ENCODE data around the gene GMPS. TPM values are rescaled to one million over a fixed set of nuclear protein-coding genes. Genes with fewer than 3 reads are reported as not detected.

Gene GMPS
- total RNA-seq, 1 experiment from 2014 or later = 119 TPM

DNA sequence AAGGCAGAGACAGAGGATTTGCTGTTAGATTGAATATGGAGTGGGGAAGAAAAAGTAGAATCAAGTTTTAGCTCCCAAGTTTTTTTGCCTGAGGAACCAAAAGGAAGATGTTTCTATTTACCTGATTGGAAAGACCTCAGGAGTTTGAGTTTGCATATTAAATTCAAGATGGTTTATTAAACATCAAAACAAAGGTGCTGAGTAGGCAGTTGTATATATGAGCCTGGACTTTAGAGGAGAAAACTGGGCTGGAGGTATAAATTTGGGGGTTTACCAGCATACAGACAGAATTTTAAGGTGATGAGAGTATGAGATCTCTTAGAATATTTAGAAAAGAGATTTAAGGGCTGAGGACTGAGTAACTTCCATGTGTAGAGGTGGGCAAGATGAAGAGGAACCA lies 38.2 kb downstream of the GMPS start:
- peaks cover 36 to 38% of the 10 kb centered on the region in 2 experiments for H3K36me3 ChIP-seq (ENCODE audit: control insufficient read depth in 1 of 2, insufficient read depth in 2 of 2, low read length in 2 of 2)
- no peaks in the 10 kb centered on the region for H3K9me3 ChIP-seq (ENCODE audit: control insufficient read depth in 1 of 2, insufficient read depth in 1 of 2, low read depth in 1 of 2, low read length in 2 of 2)
- no peaks in the 10 kb centered on the region; the same call in 1 of the 2 replicates for H4K20me1 ChIP-seq (ENCODE audit: insufficient read depth)
- no peak overlapping the region for H3K4me2 ChIP-seq (ENCODE audit: low read length)
- no peaks in the 10 kb centered on the region for H3K4me1 ChIP-seq (ENCODE audit: control insufficient read depth in 1 of 2, insufficient read depth in 2 of 2, low read length in 2 of 2)
- peaks cover 17% of the 10 kb centered on the region for H3K79me2 ChIP-seq (ENCODE audit: insufficient read depth, low read length)
- ChIA-PET POLR2A (no interaction called here), CTCF (no interaction called here), RAD21 (ENCODE audit: low non-redundant PET in 1 of 2, low total read pairs in 2 of 2, uncharacterized antibody in 2 of 2, unreplicated experiment in 2 of 2) (no interaction called here)
- ATAC-seq (no peak), DNase-seq (ENCODE audit: low read depth, low spot score) (no peak)
- H3K4me3 ChIP-seq (replicated peaks in 1 of 2; ENCODE audit: low read depth in 1 of 2, low read length in 2 of 2) = no peak overlapping the region
- intact Hi-C loops (cut with micrococcal nuclease) = no loop called here
- no peak overlapping the region for H3K27ac ChIP-seq (ENCODE audit: low read depth, low read length)
- no peak overlapping the region for H3K9ac ChIP-seq (ENCODE audit: low read length)
- no peak overlapping the region for H2AFZ ChIP-seq (ENCODE audit: low read depth, low read length, poor library complexity, severe bottlenecking)
- TF ChIP-seq ZFX (IDR thresholded peaks at IDR 0.05) (no peak), ELF1 (IDR thresholded peaks at IDR 0.05; ENCODE audit: borderline replicate concordance, low read depth) (no peak), ZNF274 (IDR thresholded peaks at IDR 0.05; ENCODE audit: low read depth, low read length) (no peak), CBX3 (IDR thresholded peaks at IDR 0.05; ENCODE audit: low read depth) (no peak), JUND (IDR thresholded peaks at IDR 0.05) (no peak), POLR2AphosphoS5 (IDR thresholded peaks at IDR 0.05; ENCODE audit: low read depth, low read length) (no peak), SP1 (IDR thresholded peaks at IDR 0.05; ENCODE audit: low read depth) (no peak), EZH2 (IDR thresholded peaks at IDR 0.05) (no peak), YY1 (IDR thresholded peaks at IDR 0.05; ENCODE audit: extremely low read depth, insufficient replicate concordance, low read depth, low read length) (no peak), RAD21 (IDR thresholded peaks at IDR 0.05; ENCODE audit: low read depth) (no peak), FOSL1 (IDR thresholded peaks at IDR 0.05; ENCODE audit: low read depth) (no peak), EZH2phosphoT487 (IDR thresholded peaks at IDR 0.05; ENCODE audit: borderline replicate concordance) (no peak), POLR2A (IDR thresholded peaks at IDR 0.05; ENCODE audit: borderline replicate concordance, extremely low read depth, insufficient read depth, insufficient read length) (no peak)
- TF ChIP-seq, protein P1, sequence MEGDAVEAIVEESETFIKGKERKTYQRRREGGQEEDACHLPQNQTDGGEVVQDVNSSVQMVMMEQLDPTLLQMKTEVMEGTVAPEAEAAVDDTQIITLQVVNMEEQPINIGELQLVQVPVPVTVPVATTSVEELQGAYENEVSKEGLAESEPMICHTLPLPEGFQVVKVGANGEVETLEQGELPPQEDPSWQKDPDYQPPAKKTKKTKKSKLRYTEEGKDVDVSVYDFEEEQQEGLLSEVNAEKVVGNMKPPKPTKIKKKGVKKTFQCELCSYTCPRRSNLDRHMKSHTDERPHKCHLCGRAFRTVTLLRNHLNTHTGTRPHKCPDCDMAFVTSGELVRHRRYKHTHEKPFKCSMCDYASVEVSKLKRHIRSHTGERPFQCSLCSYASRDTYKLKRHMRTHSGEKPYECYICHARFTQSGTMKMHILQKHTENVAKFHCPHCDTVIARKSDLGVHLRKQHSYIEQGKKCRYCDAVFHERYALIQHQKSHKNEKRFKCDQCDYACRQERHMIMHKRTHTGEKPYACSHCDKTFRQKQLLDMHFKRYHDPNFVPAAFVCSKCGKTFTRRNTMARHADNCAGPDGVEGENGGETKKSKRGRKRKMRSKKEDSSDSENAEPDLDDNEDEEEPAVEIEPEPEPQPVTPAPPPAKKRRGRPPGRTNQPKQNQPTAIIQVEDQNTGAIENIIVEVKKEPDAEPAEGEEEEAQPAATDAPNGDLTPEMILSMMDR (IDR thresholded peaks at IDR 0.05 in 2 of 3, conservative IDR thresholded peaks at IDR 0.05 in 1 of 3; ENCODE audit: borderline replicate concordance in 1 of 3, insufficient read depth in 1 of 3, low read depth in 2 of 3, low read length in 2 of 3) = no peak
- TF ChIP-seq, protein P2, sequence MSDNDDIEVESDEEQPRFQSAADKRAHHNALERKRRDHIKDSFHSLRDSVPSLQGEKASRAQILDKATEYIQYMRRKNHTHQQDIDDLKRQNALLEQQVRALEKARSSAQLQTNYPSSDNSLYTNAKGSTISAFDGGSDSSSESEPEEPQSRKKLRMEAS (IDR thresholded peaks at IDR 0.05) = no peak
- TF ChIP-seq, protein P3, sequence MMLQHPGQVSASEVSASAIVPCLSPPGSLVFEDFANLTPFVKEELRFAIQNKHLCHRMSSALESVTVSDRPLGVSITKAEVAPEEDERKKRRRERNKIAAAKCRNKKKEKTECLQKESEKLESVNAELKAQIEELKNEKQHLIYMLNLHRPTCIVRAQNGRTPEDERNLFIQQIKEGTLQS (IDR thresholded peaks at IDR 0.05) = no peak
- no peaks in the 10 kb centered on the region for H3K27me3 ChIP-seq (ENCODE audit: insufficient read depth, low read length)
- BruUV-seq (replicated peaks) = no TSS peak
- no peaks in the 10 kb centered on the region for H3K9me2 ChIP-seq (ENCODE audit: insufficient read depth)
